Bronchus fibroblast of lung (primary cell): ENCODE results near the gene PSORS1C2. TPM values are rescaled to one million over a fixed set of nuclear protein-coding genes. Genes with fewer than 3 reads are reported as not detected.

Source experiments
- total RNA-seq: library from RNA; depleted of rRNA; stranded (reverse); fragments of >200 nt; gene quantifications from 2 replicates; pipeline ENCODE4 v1.2.3, GENCODE V29; 2015

PSORS1C2 gene
- not detected in 2 replicates for total RNA-seq

DNA sequence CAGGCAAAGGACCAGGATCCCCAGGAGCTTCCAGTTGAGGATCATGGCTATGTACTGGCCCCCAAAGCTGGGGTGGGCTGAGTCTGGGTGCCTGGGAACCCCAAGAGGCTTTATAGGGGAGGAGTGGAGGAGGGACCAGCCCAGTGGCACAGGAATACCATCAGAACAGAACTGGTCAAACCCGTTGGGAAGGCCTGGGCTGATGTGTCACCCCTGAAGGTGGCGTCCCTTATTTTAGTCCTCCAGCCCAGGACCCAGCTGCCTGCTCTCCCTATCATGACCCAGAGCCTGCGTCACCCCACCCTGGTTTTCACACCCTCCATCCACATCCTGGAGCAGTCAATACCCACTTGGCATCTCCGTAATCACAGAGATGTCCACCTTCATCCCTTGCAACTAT, at the start of gene PSORS1C2:
PSORS1C2 (minus strand) TSS at position 85 of the 400 bp plus-strand sequence; CDS start at position 45, 40 bp downstream.

DNA sequence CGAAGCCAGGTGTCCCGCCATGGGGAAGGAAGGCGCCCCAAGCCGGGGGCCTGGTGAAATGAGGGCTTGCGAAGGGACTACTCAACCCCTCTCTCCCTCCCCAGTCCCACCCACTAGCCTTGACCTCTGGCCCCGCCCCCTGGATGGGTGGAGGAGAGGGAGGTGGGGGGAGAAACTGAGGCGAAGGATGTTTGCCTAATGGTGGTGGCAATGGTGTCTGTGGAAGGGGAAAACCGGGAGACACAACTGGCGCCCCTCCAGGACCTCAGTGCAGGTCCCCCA, 31.7 kb upstream of the PSORS1C2 start, which contains the start of gene POU5F1:
POU5F1 (minus strand) TSS at position 83 of the 282 bp plus-strand sequence; CDS start at position 21, 62 bp downstream.

DNA sequence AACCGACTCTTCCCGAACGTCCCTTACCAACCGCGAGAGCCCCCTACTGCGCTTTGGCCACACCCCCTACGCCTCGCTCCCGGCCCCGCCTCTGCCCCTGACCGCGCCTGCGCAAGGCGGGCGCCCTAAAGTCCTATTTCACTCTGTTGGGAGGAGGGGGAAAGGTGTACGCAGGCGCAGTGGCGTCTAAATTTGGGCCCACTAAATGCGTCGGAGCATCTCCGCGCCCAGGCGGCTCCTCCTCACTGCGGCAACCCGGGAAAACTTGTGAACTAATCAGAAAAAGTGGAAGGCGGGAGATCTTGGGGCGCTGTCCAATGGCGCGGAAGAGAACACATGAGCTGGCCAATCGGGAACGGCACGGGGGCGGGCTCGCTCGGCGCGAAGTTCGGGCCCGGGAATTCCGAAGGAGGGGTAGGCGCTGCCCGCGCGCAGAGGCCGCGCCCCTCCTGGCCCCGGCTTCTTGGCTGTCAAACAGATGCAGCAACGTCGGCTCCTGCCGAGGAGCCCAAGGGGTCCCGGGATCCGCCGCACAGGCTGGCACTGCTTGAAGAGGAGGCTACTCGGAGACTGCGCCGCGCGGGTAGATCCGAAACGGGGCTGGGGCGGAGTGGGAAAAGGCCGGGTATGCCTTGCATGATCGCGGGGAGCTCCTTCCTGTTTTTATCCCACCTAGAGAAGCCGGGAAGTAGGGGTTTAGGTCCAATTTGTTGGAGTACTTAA, 19.4 kb upstream of the PSORS1C2 start, which contains the start of gene TCF19:
TCF19 (plus strand) TSS at position 450 of the 723 bp plus-strand sequence. CDS start 881 bp downstream, outside the sequence.

DNA sequence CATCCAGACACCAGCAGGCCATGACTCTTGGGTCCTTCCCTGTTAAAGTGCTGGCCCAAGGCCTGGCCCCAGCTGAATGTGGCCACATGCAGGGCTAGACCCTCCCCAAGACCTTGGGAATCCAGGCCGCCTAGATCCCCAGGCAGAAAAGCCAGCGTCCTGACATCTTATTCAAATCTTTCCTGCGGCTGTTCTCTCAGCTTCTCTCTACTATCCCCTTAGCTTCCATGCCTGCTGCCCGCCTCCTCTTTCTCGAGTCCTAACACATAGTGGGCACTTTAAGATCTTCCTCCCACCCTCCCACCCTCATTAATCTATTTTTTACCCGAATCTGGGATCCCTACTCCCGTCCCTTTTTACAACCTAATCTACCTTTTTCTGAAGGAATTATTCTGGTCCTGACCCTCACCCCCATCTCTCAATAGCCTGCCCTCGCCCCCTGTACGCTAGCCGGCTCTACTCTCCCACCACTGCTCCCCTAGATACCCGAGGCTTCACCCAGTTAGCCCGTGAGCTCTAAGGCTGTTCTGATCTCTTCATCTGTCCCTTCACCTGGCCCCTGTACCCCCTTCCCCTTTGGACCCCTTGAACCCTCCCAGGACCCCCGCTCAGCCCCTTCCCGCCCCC, 18.8 kb upstream of the PSORS1C2 start, which contains the start of gene CCHCR1:
CCHCR1 (minus strand) TSS at position 290 of the 627 bp plus-strand sequence; CDS start at position 88, 202 bp downstream.

DNA sequence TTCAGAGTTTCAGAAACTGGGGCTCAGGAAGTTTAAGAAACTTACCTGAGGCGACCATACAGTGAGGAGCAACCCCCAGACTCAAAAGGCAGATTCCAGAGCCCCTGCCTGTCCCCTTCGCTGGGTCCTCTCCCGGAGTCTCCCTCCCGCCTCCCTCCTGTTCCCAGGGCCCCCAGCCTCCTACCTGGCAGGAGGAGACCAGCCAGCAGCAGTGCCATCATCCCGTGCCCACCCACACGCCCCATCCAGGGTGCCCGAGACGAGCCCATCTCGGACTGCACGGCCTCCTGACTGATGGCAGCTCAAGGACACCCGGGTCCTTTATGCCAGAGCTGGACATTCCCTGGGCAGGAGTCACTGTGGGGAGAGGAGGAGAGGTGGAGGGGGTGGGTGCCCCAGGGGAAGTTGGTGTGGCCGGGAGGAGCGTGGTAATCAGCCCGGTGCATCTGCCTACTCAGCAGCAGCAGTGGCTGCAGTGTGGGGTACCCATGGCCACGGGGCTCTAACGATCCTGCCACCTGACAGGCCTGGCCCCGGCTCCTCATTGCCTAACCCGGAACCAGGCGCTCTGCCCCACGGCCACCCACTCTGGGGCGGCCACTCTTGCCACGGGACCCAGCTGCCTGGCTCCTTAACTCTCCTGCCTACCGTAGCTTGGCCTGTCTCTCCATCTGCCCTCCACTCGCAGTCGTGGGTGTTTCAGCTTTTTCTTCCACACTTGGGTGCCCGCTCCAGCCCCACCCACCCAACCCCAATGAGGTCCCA, 18.5 kb downstream of the PSORS1C2 start, which contains the start of gene CDSN:
CDSN (minus strand) TSS at position 296 of the 765 bp plus-strand sequence; CDS start at position 269, 27 bp downstream.

DNA sequence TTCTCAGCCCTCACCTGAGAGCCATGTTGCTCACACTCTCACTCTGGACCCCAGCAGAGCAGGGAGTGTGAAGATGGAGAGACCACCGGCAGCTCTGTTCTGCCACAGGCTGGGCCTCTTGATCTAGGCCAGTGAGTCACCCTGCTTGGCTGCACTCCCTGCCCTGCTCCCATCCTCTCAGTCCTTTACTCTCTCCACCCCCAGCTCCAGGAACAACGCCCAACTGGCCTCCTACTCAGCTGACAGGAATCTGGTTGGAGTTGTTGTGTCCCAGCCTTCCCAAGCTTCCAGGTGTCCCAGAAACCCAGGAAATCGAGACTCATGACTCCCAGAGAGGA, 24.4 kb downstream of the PSORS1C2 start, which contains the start of gene PSORS1C1:
PSORS1C1 (plus strand) TSS at position 260 of the 338 bp plus-strand sequence. CDS start 14,833 bp downstream, outside the sequence.

DNA sequence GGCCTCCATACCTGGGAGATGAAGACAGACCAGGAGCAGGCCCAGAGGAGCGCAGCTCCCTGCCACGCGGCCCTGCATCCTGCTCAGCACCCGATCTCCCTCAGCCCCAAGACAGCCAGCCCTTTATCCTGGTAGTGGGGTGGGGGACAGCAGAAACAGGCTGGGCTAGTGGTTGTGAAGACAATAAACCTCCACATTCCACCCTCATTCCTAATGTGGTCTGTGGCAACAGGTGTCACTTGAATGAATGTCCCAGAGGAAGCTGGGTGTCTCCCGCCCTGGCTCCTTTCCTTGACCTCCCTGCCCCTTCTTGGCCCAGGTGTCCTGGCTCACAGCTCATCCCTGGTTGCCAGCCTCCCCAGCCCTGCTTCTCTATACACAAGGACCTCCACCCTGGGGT, 26.4 kb downstream of the PSORS1C2 start, which contains the start of gene C6orf15:
C6orf15 (minus strand) TSS at position 98 of the 400 bp plus-strand sequence; CDS start at position 78, 20 bp downstream.

Other genes starting within 250 kb of the PSORS1C2 start
- 9.4 and 10.9 TPM in 2 replicates for gene GTF2H4, start 230.9 kb downstream of the PSORS1C2 start, total RNA-seq
- gene VARS2, start 224.8 kb downstream of the PSORS1C2 start, total RNA-seq: 23.0 and 25.9 TPM in 2 replicates
- not detected in 2 replicates for gene SFTA2, start 206.9 kb downstream of the PSORS1C2 start, total RNA-seq
- gene MUCL3, start 198.1 kb downstream of the PSORS1C2 start, total RNA-seq: not detected in 2 replicates
- not detected in 2 replicates for gene MUC21, start 155.3 kb downstream of the PSORS1C2 start, total RNA-seq
- not detected in 2 replicates for gene MUC22, start 128.6 kb downstream of the PSORS1C2 start, total RNA-seq
- not detected in 2 replicates for gene C6orf15, start 26.5 kb downstream of the PSORS1C2 start, total RNA-seq
- under 0.01 and 0.15 TPM in 2 replicates for gene PSORS1C1, start 24.3 kb downstream of the PSORS1C2 start, total RNA-seq
- not detected in 2 replicates for gene CDSN, start 18.6 kb downstream of the PSORS1C2 start, total RNA-seq
- 19.9 and 23.9 TPM in 2 replicates for gene CCHCR1, start 18.7 kb upstream of the PSORS1C2 start, total RNA-seq
- gene TCF19, start 19.5 kb upstream of the PSORS1C2 start, total RNA-seq: 52.1 and 56.8 TPM in 2 replicates
- gene POU5F1, start 31.6 kb upstream of the PSORS1C2 start, total RNA-seq: not detected in 2 replicates
- gene HLA-C, start 133.0 kb upstream of the PSORS1C2 start, total RNA-seq: 36.5 and 42.2 TPM in 2 replicates
- 39.8 and 53.1 TPM in 2 replicates for gene HLA-B, start 218.1 kb upstream of the PSORS1C2 start, total RNA-seq